Hematopoietic multipotent progenitor cell treated with erythropoietin and hydrocortisone succinate and interleukin-3 and kit ligand, for 4 days (in vitro differentiated cells): Measurements from ENCODE around the gene PLXNB2.
"Not testable (repeated sequence)": the region's sequence is repeated elsewhere in the genome, so short reads cannot be mapped to it uniquely, and the experiment has no call there.

Experiments
- DNase-seq: peaks from one replicate; pipeline ENCODE4 v3.0.0-alpha.2; 2015

The PLXNB2 gene

GRCh38 chr22:50306753-50307749, at the start of gene PLXNB2:
Gene PLXNB2 (minus strand): TSS chr22:50307646. CDS start chr22:50290584, 17,062 bp downstream.
- DNase-seq, result peak; percentile 83

GRCh38 chr22:50357222-50357621, 49.8 kb upstream of the PLXNB2 start:
- DNase-seq, result no peak

GRCh38 chr22:50356186-50356585, 48.7 kb upstream of the PLXNB2 start:
- no peak for DNase-seq

- DNase-seq, result no peak
These were observed 40.6 kb upstream of the PLXNB2 start for GRCh38 chr22:50348058-50348457.

GRCh38 chr22:50347157-50347556, 39.7 kb upstream of the PLXNB2 start:
- DNase-seq, result no peak

GRCh38 chr22:50346470-50346869, 39.0 kb upstream of the PLXNB2 start:
- no peak for DNase-seq

- DNase-seq, result peak; percentile 48
These were observed 36.1 kb upstream of the PLXNB2 start for GRCh38 chr22:50343541-50343935.

- peak; percentile 85 for DNase-seq
These were observed 35.5 kb upstream of the PLXNB2 start, which contains the start of gene PPP6R2 for GRCh38 chr22:50342651-50343540. Gene PPP6R2 (plus strand): TSS chr22:50343327. CDS start chr22:50393909, 50,582 bp downstream.

GRCh38 chr22:50341977-50342650, 34.7 kb upstream of the PLXNB2 start:
- DNase-seq, result peak; percentile 95

GRCh38 chr22:50339945-50340879, 32.8 kb upstream of the PLXNB2 start:
- peak; percentile 39 for DNase-seq

- no peak for DNase-seq
These were observed 31.5 kb upstream of the PLXNB2 start for GRCh38 chr22:50338860-50339462.

GRCh38 chr22:50338042-50338573, 30.7 kb upstream of the PLXNB2 start:
- DNase-seq, result no peak

GRCh38 chr22:50337262-50338041, 30.0 kb upstream of the PLXNB2 start:
- no peak for DNase-seq

- DNase-seq, result not testable (repeated sequence)
These were observed 27.0 kb upstream of the PLXNB2 start for GRCh38 chr22:50334433-50334832.

GRCh38 chr22:50329236-50329635, 21.8 kb upstream of the PLXNB2 start:
- peak; percentile 37 for DNase-seq

GRCh38 chr22:50327711-50328019, 20.2 kb upstream of the PLXNB2 start:
- no peak for DNase-seq

- DNase-seq, result peak; percentile 87
These were observed 19.7 kb upstream of the PLXNB2 start, which contains the start of gene DENND6B for GRCh38 chr22:50326956-50327710. Gene DENND6B (minus strand): TSS chr22:50327012. CDS start chr22:50326988, 24 bp downstream.

- no peak for DNase-seq
These were observed 18.9 kb upstream of the PLXNB2 start for GRCh38 chr22:50326225-50326955.
